ENCODE data around the gene RSPH6A. TPM values are rescaled to one million over a fixed set of nuclear protein-coding genes. Genes with fewer than 3 reads are reported as not detected.

The RSPH6A gene
- polyA plus RNA-seq, 1 donor (not counting 4 experiments of a cell fraction or from before 2014, with no cell fraction given), result not detected

DNA sequence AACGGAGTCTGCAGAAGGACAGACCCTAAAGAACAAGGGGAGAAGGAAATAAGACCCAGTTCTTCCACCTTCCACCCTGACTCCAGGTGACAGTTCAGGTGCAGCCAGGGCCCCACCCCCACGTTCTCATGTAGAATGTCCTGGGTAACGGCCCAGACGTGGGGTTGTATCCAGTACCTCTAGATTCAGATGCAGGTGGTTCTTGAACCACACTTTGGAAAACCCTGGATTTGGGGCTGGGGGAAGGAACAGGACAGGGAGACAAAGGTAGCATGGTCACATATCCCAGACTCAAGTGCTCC is 35.0 kb downstream of the RSPH6A start:
- Histone ChIP-seq H3K36me3 (ENCODE audit: control insufficient read depth in 2 of 2, extremely low read depth in 1 of 2, insufficient read depth in 2 of 2, low read length in 2 of 2) (peaks cover 11 to 16% of the 10 kb centered on the region in 2 experiments), H3K79me2 (ENCODE audit: control insufficient read depth, insufficient read depth, low read length) (no peaks in the 10 kb centered on the region), H3K4me2 (ENCODE audit: control insufficient read depth, extremely low read depth, insufficient read depth, low read depth, low read length) (peak overlapping the region; percentile 80), H3K27ac (ENCODE audit: control insufficient read depth, insufficient read depth, low read length) (no peak overlapping the region), H3K9me3 (ENCODE audit: control insufficient read depth, low read depth, low read length) (no peaks in the 10 kb centered on the region), H3K4me1 (ENCODE audit: control insufficient read depth, extremely low read depth, insufficient read depth, low read length) (peaks cover 33% of the 10 kb centered on the region), H2AFZ (ENCODE audit: control insufficient read depth, low read length) (no peak overlapping the region), H3K4me3 (ENCODE audit: control insufficient read depth in 2 of 3, extremely low read depth in 1 of 3, insufficient read depth in 2 of 3, low read depth in 1 of 3, low read length in 3 of 3) (no peak overlapping the region), H3K9ac (ENCODE audit: control insufficient read depth, extremely low read depth, insufficient read depth, low read length) (no peak overlapping the region), H3K27me3 (ENCODE audit: control insufficient read depth, extremely low read depth, insufficient read depth, low read length) (no peaks in the 10 kb centered on the region), H3K9me1 (ENCODE audit: control insufficient read depth, extremely low read depth, insufficient read depth, low read length) (no peaks in the 10 kb centered on the region), H4K20me1 (ENCODE audit: control insufficient read depth, extremely low read depth, insufficient read depth, low read length) (peaks cover 13% of the 10 kb centered on the region)
- no peak for DNase-seq (ENCODE audit: low read depth, low spot score)
- TF ChIP-seq, protein P1, sequence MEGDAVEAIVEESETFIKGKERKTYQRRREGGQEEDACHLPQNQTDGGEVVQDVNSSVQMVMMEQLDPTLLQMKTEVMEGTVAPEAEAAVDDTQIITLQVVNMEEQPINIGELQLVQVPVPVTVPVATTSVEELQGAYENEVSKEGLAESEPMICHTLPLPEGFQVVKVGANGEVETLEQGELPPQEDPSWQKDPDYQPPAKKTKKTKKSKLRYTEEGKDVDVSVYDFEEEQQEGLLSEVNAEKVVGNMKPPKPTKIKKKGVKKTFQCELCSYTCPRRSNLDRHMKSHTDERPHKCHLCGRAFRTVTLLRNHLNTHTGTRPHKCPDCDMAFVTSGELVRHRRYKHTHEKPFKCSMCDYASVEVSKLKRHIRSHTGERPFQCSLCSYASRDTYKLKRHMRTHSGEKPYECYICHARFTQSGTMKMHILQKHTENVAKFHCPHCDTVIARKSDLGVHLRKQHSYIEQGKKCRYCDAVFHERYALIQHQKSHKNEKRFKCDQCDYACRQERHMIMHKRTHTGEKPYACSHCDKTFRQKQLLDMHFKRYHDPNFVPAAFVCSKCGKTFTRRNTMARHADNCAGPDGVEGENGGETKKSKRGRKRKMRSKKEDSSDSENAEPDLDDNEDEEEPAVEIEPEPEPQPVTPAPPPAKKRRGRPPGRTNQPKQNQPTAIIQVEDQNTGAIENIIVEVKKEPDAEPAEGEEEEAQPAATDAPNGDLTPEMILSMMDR (optimal IDR thresholded peaks at IDR 0.05 in 1 of 3, IDR thresholded peaks at IDR 0.05 in 1 of 3, conservative IDR thresholded peaks at IDR 0.05 in 1 of 3; ENCODE audit: extremely low read depth in 1 of 3, insufficient read depth in 2 of 3, low read length in 3 of 3), result no peak
- TF ChIP-seq EZH2 (IDR thresholded peaks at IDR 0.05; ENCODE audit: low read length), result no peak
- no peak for FAIRE-seq
- dilution Hi-C loops (cut with MboI; ENCODE audit: extremely low pct_ligation_motif_present, low sequenced_read_pairs), result no loop called here

DNA sequence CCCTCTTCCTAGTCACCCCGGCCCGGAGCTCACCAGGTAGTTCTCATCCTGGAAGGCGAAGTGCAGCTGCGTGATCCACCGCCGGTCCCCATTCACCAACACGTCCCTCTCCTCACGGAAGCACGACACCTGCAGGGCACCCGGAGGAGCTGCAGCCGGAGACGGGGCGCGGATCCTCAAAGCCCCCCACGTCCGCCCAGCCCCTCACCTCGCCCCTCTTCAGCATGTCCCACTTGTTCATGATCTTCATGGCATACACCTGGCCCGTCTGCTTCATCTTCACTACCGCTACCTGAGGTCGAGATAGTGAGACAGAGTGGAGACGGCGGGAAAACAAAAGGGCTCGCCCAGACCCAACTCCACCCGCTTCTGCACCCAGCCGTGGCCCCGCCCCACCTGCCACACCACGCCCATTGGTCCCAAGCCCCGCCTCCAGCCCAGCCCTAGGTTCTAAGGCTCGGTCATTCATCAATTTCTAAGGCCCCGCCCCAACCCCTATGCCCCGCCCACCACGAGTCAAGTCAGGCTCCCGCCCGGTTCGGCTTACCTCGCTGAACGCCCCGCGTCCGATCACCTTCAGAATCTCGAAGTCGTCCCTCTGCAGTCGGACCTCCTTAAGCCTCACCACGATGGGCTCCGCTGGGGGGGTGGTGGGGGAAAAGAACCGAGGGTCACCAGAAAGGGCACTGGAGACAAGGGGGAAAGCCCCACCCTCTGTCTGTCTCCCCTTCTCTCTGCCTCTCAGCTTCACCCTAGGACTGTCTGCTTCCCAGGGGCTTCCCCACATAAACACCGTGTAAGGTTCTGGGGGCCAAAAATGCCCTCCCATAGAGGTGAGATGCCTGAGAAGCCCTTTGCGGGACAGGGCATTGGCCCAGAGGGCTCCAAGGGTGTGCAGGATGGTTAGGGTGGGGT is 35.6 kb downstream of the RSPH6A start:
- Histone ChIP-seq H2AFZ (ENCODE audit: control insufficient read depth, low read length) (peak overlapping the region; percentile 72), H3K9me1 (ENCODE audit: control insufficient read depth, extremely low read depth, insufficient read depth, low read length) (no peaks in the 10 kb centered on the region), H3K4me1 (ENCODE audit: control insufficient read depth, extremely low read depth, insufficient read depth, low read length) (peaks cover 33% of the 10 kb centered on the region), H4K20me1 (ENCODE audit: control insufficient read depth, extremely low read depth, insufficient read depth, low read length) (peaks cover 10% of the 10 kb centered on the region), H3K4me2 (ENCODE audit: control insufficient read depth, extremely low read depth, insufficient read depth, low read depth, low read length) (peak overlapping the region; percentile 80), H3K9me3 (ENCODE audit: control insufficient read depth, low read depth, low read length) (no peaks in the 10 kb centered on the region), H3K27ac (ENCODE audit: control insufficient read depth, insufficient read depth, low read length) (no peak overlapping the region), H3K9ac (ENCODE audit: control insufficient read depth, extremely low read depth, insufficient read depth, low read length) (peak overlapping the region; percentile 50), H3K27me3 (ENCODE audit: control insufficient read depth, extremely low read depth, insufficient read depth, low read length) (no peaks in the 10 kb centered on the region), H3K4me3 (ENCODE audit: control insufficient read depth in 2 of 3, extremely low read depth in 1 of 3, insufficient read depth in 2 of 3, low read depth in 1 of 3, low read length in 3 of 3) (peak overlapping the region; percentile 17 to 70 (median 35)), H3K36me3 (ENCODE audit: control insufficient read depth in 2 of 2, extremely low read depth in 1 of 2, insufficient read depth in 2 of 2, low read length in 2 of 2) (peaks cover 5 to 14% of the 10 kb centered on the region in 2 experiments), H3K79me2 (ENCODE audit: control insufficient read depth, insufficient read depth, low read length) (no peaks in the 10 kb centered on the region)
- DNase-seq (ENCODE audit: low read depth, low spot score) (no peak), FAIRE-seq (peak; percentile 95)
- dilution Hi-C loops (cut with MboI; ENCODE audit: extremely low pct_ligation_motif_present, low sequenced_read_pairs), result no loop called here
- TF ChIP-seq, protein P1 (optimal IDR thresholded peaks at IDR 0.05 in 1 of 3, IDR thresholded peaks at IDR 0.05 in 1 of 3, conservative IDR thresholded peaks at IDR 0.05 in 1 of 3; ENCODE audit: extremely low read depth in 1 of 3, insufficient read depth in 2 of 3, low read length in 3 of 3), result peak; percentile 78 to 89 (median 87)
- TF ChIP-seq EZH2 (IDR thresholded peaks at IDR 0.05; ENCODE audit: low read length), result no peak

All from keratinocyte (primary cell).